Parietal lobe (tissue), 1 donor: ENCODE data around the gene AKAP11. TPM values are rescaled to one million over a fixed set of nuclear protein-coding genes. Genes with fewer than 3 reads are reported as not detected.

Experiments used
- total RNA-seq: library from RNA; depleted of rRNA; stranded (reverse); fragments of >200 nt; gene quantifications from one replicate; pipeline ENCODE4 v1.2.3, GENCODE V29; 2014

AKAP11 gene
- 107 TPM for total RNA-seq

GRCh38 chr13:42272115-42272803 is at the start of gene AKAP11:
AKAP11 (plus strand) TSS chr13:42272152; CDS start chr13:42286349, 14,197 bp downstream.

Other genes with a start within 250 kb of the AKAP11 start
- 26.6 TPM for gene DGKH, start 223.5 kb upstream of the AKAP11 start, total RNA-seq